Lung (tissue), 5 donors: ENCODE measurements around the gene SPINT4. TPM values are rescaled to one million over a fixed set of nuclear protein-coding genes. Genes with fewer than 3 reads are reported as not detected.

ENCODE experiments used
- polyA plus RNA-seq, 2 donors: library from polyadenylated mRNA; stranded (reverse); fragments of 200-250 nt; gene quantifications; one replicate each; pipeline ENCODE4 v1.2.1, GENCODE V29; 2013
- small RNA-seq: library from RNA; depleted of rRNA; stranded (forward); fragments of <200 nt; gene quantifications from one replicate; pipeline ENCODE3, GENCODE V24; 2014; ENCODE audit warnings: low replicate concordance
- total RNA-seq, 2 donors: library from RNA; depleted of rRNA in 1 of 2; stranded (reverse); fragments of >200 nt in 1 of 2; gene quantifications; one replicate each; pipeline ENCODE4 v1.2.1, GENCODE V29; 2014 to 2021
- donor health status: Bipolar disorder and iron deficiency.
- donor health status: healthy.
- donor health status: DM: yes; HTN: yes; CAD: no.

The SPINT4 gene
- total and polyA plus RNA-seq, 4 donors, result not detected

Small RNAs within 50 kb of the gene (small RNA-seq; reads per million reads assigned to genes)
- gene MIR3617 (0.06 reads per million), gene SPINT5P (not detected)

Other genes starting within 250 kb of the SPINT4 start
- gene SPINT3, start 206.7 kb upstream of the SPINT4 start, total RNA-seq, result not detected
- under 1 TPM in 1 of 2 donors, not detected in 1; 0.18 TPM for gene SPINT3, start 206.7 kb upstream of the SPINT4 start, polyA plus RNA-seq
- gene WFDC6, start 182.9 kb upstream of the SPINT4 start, total RNA-seq, result 1 to 10 TPM in 1 of 2 donors, not detected in 1; 2.3 TPM
- 1 to 10 TPM in 1 of 2 donors, under 1 TPM in 1; 0.24 to 1.0 TPM for gene WFDC6, start 182.9 kb upstream of the SPINT4 start, polyA plus RNA-seq
- gene EPPIN, start 174.9 kb upstream of the SPINT4 start, total RNA-seq, result 1 to 10 TPM in 1 of 2 donors, under 1 TPM in 1; 0.09 to 1.3 TPM
- under 1 TPM; 0.13 to 0.53 TPM for gene EPPIN, start 174.9 kb upstream of the SPINT4 start, polyA plus RNA-seq
- gene WFDC8, start 143.1 kb upstream of the SPINT4 start, total RNA-seq, result under 1 TPM in 1 of 2 donors, not detected in 1; 0.26 TPM
- gene WFDC8, start 143.1 kb upstream of the SPINT4 start, polyA plus RNA-seq, result not detected
- gene WFDC10A, start 92.6 kb upstream of the SPINT4 start, total RNA-seq, result not detected
- not detected for gene WFDC10A, start 92.6 kb upstream of the SPINT4 start, polyA plus RNA-seq
- gene WFDC9, start 91.1 kb upstream of the SPINT4 start, total RNA-seq, result not detected
- gene WFDC9, start 91.1 kb upstream of the SPINT4 start, polyA plus RNA-seq, result not detected
- not detected for gene WFDC11, start 52.1 kb upstream of the SPINT4 start, total RNA-seq
- gene WFDC11, start 52.1 kb upstream of the SPINT4 start, polyA plus RNA-seq, result not detected
- under 1 TPM in 1 of 2 donors, not detected in 1; 0.17 TPM for gene WFDC13, start 20.3 kb upstream of the SPINT4 start, total RNA-seq
- gene WFDC13, start 20.3 kb upstream of the SPINT4 start, polyA plus RNA-seq, result under 1 TPM; 0.03 to 0.10 TPM
- gene WFDC10B, start 17.3 kb upstream of the SPINT4 start, total RNA-seq, result 1 to 10 TPM in 1 of 2 donors, not detected in 1; 2.0 TPM
- gene WFDC10B, start 17.3 kb upstream of the SPINT4 start, polyA plus RNA-seq, result 1 to 10 TPM; 1.5 to 2.0 TPM
- gene WFDC3, start 69.5 kb downstream of the SPINT4 start, total RNA-seq, result 1 to 10 TPM; 1.8 to 3.6 TPM
- gene WFDC3, start 69.5 kb downstream of the SPINT4 start, polyA plus RNA-seq, result 10 to 100 TPM; 11.4 to 20.9 TPM
- 10 to 100 TPM; 21.1 to 38.5 TPM for gene DNTTIP1, start 69.6 kb downstream of the SPINT4 start, total RNA-seq
- 10 to 100 TPM; 66.4 to 72.1 TPM for gene DNTTIP1, start 69.6 kb downstream of the SPINT4 start, polyA plus RNA-seq
- 1 to 10 TPM; 2.5 to 3.9 TPM for gene UBE2C, start 90.3 kb downstream of the SPINT4 start, total RNA-seq
- gene UBE2C, start 90.3 kb downstream of the SPINT4 start, polyA plus RNA-seq, result 10 to 100 TPM in 1 of 2 donors, 1 to 10 TPM in 1; 7.2 to 17.0 TPM
- gene TNNC2, start 105.0 kb downstream of the SPINT4 start, total RNA-seq, result under 1 TPM in 1 of 2 donors, not detected in 1; 0.54 TPM
- 1 to 10 TPM; 1.1 to 1.5 TPM for gene TNNC2, start 105.0 kb downstream of the SPINT4 start, polyA plus RNA-seq
- 10 to 100 TPM; 30.9 to 34.4 TPM for gene SNX21, start 111.5 kb downstream of the SPINT4 start, total RNA-seq
- 10 to 100 TPM; 15.9 to 16.2 TPM for gene SNX21, start 111.5 kb downstream of the SPINT4 start, polyA plus RNA-seq
- 10 to 100 TPM; 24.7 to 29.7 TPM for gene ACOT8, start 135.0 kb downstream of the SPINT4 start, total RNA-seq
- gene ACOT8, start 135.0 kb downstream of the SPINT4 start, polyA plus RNA-seq, result 10 to 100 TPM; 34.0 to 34.3 TPM
- 1 to 10 TPM; 3.7 to 5.2 TPM for gene ZSWIM3, start 135.3 kb downstream of the SPINT4 start, total RNA-seq
- gene ZSWIM3, start 135.3 kb downstream of the SPINT4 start, polyA plus RNA-seq, result 1 to 10 TPM; 1.7 to 3.0 TPM
- 10 to 100 TPM in 1 of 2 donors, 1 to 10 TPM in 1; 5.2 to 11.1 TPM for gene ZSWIM1, start 158.9 kb downstream of the SPINT4 start, total RNA-seq
- gene ZSWIM1, start 158.9 kb downstream of the SPINT4 start, polyA plus RNA-seq, result 1 to 10 TPM; 3.7 to 5.2 TPM
- gene SPATA25, start 165.3 kb downstream of the SPINT4 start, total RNA-seq, result 1 to 10 TPM; 2.1 to 3.8 TPM
- under 1 TPM; 0.77 to 0.97 TPM for gene SPATA25, start 165.3 kb downstream of the SPINT4 start, polyA plus RNA-seq
- gene NEURL2, start 168.9 kb downstream of the SPINT4 start, total RNA-seq, result 1 to 10 TPM; 5.8 to 8.3 TPM
- 1 to 10 TPM; 1.5 to 3.9 TPM for gene NEURL2, start 168.9 kb downstream of the SPINT4 start, polyA plus RNA-seq
- 100 to 1,000 TPM in 1 of 2 donors, 10 to 100 TPM in 1; 72.2 to 170 TPM for gene CTSA, start 169.0 kb downstream of the SPINT4 start, total RNA-seq
- gene CTSA, start 169.0 kb downstream of the SPINT4 start, polyA plus RNA-seq, result 100 to 1,000 TPM; 109 to 247 TPM
- 10 to 100 TPM; 63.6 to 97.7 TPM for gene PLTP, start 189.8 kb downstream of the SPINT4 start, total RNA-seq
- 100 to 1,000 TPM in 1 of 2 donors, 10 to 100 TPM in 1; 26.9 to 125 TPM for gene PLTP, start 189.8 kb downstream of the SPINT4 start, polyA plus RNA-seq
- gene PCIF1, start 212.3 kb downstream of the SPINT4 start, total RNA-seq, result 10 to 100 TPM; 27.7 to 48.1 TPM
- gene PCIF1, start 212.3 kb downstream of the SPINT4 start, polyA plus RNA-seq, result 10 to 100 TPM; 28.4 to 35.6 TPM
- gene ZNF335, start 249.9 kb downstream of the SPINT4 start, total RNA-seq, result 10 to 100 TPM; 19.0 to 23.6 TPM
- 10 to 100 TPM; 12.8 to 13.0 TPM for gene ZNF335, start 249.9 kb downstream of the SPINT4 start, polyA plus RNA-seq